Astrocyte (in vitro differentiated cells and primary cell): ENCODE data around the gene MORN3.

Experiments used
- EZH2 ChIP-seq: IDR thresholded peaks from 2 replicates; pipeline ENCODE4 v1.6.1; 2012; ENCODE audit warnings: mild to moderate bottlenecking, low read length, inconsistent platforms; ENCODE audit not compliant: insufficient read depth
- TF ChIP-seq, protein P1 (sequence below): IDR thresholded peaks from 2 replicates; pipeline ENCODE4 v1.5.1; 2011; ENCODE audit warnings: low read depth, mild to moderate bottlenecking, inconsistent platforms, low read length, moderate library complexity; ENCODE audit not compliant: insufficient read depth

- TF ChIP-seq, protein P1, sequence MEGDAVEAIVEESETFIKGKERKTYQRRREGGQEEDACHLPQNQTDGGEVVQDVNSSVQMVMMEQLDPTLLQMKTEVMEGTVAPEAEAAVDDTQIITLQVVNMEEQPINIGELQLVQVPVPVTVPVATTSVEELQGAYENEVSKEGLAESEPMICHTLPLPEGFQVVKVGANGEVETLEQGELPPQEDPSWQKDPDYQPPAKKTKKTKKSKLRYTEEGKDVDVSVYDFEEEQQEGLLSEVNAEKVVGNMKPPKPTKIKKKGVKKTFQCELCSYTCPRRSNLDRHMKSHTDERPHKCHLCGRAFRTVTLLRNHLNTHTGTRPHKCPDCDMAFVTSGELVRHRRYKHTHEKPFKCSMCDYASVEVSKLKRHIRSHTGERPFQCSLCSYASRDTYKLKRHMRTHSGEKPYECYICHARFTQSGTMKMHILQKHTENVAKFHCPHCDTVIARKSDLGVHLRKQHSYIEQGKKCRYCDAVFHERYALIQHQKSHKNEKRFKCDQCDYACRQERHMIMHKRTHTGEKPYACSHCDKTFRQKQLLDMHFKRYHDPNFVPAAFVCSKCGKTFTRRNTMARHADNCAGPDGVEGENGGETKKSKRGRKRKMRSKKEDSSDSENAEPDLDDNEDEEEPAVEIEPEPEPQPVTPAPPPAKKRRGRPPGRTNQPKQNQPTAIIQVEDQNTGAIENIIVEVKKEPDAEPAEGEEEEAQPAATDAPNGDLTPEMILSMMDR = no peak
- TF ChIP-seq EZH2 = no peak
These were observed 61.2 kb downstream of the MORN3 start for GRCh38 chr12:121608301-121608700.
